GM23338 (cell line): ENCODE results near the gene SNCA. TPM values are rescaled to one million over a fixed set of nuclear protein-coding genes. Genes with fewer than 3 reads are reported as not detected.
A peak's percentile ranks its signal among the peaks of the same experiment; 100 is the strongest.

Experiments
- ATAC-seq: fragments of 200-7000 bp; cut with Tn5 transposase; 3 replicates; pipeline ENCODE4 v1.9.1; 2020
- DNase-seq: peaks from one replicate; pipeline ENCODE4 v3.0.0-alpha.2; 2015; ENCODE audit warnings: low spot score
- H2AFZ ChIP-seq: fragments of 200-600 bp; sonication (generic); 2 replicates; pipeline ENCODE4 v1.8.0; 2016; ENCODE audit warnings: antibody characterized with exemption, mild to moderate bottlenecking, moderate library complexity
- H3F3A ChIP-seq: fragments of 200-600 bp; sonication (generic); replicated peaks from 2 replicates; pipeline ENCODE4 v1.8.0; 2017; ENCODE audit warnings: antibody characterized with exemption, mixed run types, low read depth
- H3K27ac ChIP-seq: fragments of 200-600 bp; sonication (generic); 2 replicates; pipeline ENCODE4 v1.6.1; 2016; ENCODE audit warnings: low read depth
- H3K27me3 ChIP-seq: fragments of 200-600 bp; sonication (generic); 2 replicates; pipeline ENCODE4 v1.8.0; 2016; ENCODE audit warnings: mild to moderate bottlenecking, mixed run types, moderate library complexity; ENCODE audit not compliant: insufficient read depth
- H3K36me3 ChIP-seq: fragments of 200-600 bp; sonication (generic); 2 replicates; pipeline ENCODE4 v1.8.0; 2016; ENCODE audit warnings: mild to moderate bottlenecking; ENCODE audit not compliant: insufficient read depth
- H3K4me1 ChIP-seq: fragments of 200-600 bp; sonication (generic); 2 replicates; pipeline ENCODE4 v1.8.0; 2016; ENCODE audit warnings: mild to moderate bottlenecking, moderate library complexity; ENCODE audit not compliant: insufficient read depth
- H3K4me2 ChIP-seq: fragments of 200-600 bp; sonication (generic); 2 replicates; pipeline ENCODE4 v1.7.1; 2017; ENCODE audit warnings: mixed run types
- H3K4me3 ChIP-seq: fragments of 200-600 bp; sonication (generic); 2 replicates; pipeline ENCODE4 v1.6.1; 2016; ENCODE audit warnings: mixed run types
- H3K79me2 ChIP-seq: fragments of 200-600 bp; sonication (generic); replicated peaks from 2 replicates; pipeline ENCODE4 v1.8.0; 2017; ENCODE audit warnings: mild to moderate bottlenecking; ENCODE audit not compliant: insufficient read depth
- H3K9me2 ChIP-seq: fragments of 200-600 bp; sonication (generic); 2 replicates; pipeline ENCODE4 v1.8.0; 2017; ENCODE audit not compliant: insufficient read depth
- H4K20me1 ChIP-seq: fragments of 200-600 bp; sonication (generic); replicated peaks from 2 replicates; pipeline ENCODE4 v1.8.0; 2017; ENCODE audit warnings: mild to moderate bottlenecking; ENCODE audit not compliant: insufficient read depth
- H3K27ac Mint-ChIP-seq: 2 replicates; pipeline ENCODE4 v1.8.0; 2020; ENCODE audit warnings: inconsistent platforms, mild to moderate bottlenecking, moderate library complexity, mixed read lengths
- H3K27me3 Mint-ChIP-seq: 3 replicates; pipeline ENCODE4 v1.8.0; 2022; ENCODE audit warnings: low read depth, mild to moderate bottlenecking, moderate library complexity, mixed read lengths, inconsistent platforms; ENCODE audit not compliant: insufficient read depth, poor library complexity
- H3K36me3 Mint-ChIP-seq: 3 replicates; pipeline ENCODE4 v1.8.0; 2021; ENCODE audit warnings: low read depth, mild to moderate bottlenecking, inconsistent platforms, moderate library complexity, mixed read lengths
- H3K4me1 Mint-ChIP-seq: 3 replicates; pipeline ENCODE4 v1.8.0; 2020; ENCODE audit warnings: mild to moderate bottlenecking, inconsistent platforms, mixed read lengths
- H3K4me3 Mint-ChIP-seq: 3 replicates; pipeline ENCODE4 v1.8.0; 2021; ENCODE audit warnings: moderate library complexity, mild to moderate bottlenecking, inconsistent platforms, mixed read lengths
- H3K9me3 Mint-ChIP-seq: 3 replicates; pipeline ENCODE4 v1.8.0; 2020; ENCODE audit warnings: moderate library complexity, mild to moderate bottlenecking, inconsistent platforms, mixed read lengths
- CREB1 ChIP-seq: fragments of 250-450 bp; sonication (Bioruptor Pico); IDR thresholded peaks from 2 replicates; pipeline ENCODE4 v1.5.0; 2020; ENCODE audit warnings: low read depth, mild to moderate bottlenecking, moderate library complexity
- ETS1 ChIP-seq: IDR thresholded peaks from 2 replicates; pipeline ENCODE4 v1.6.1; 2016; ENCODE audit warnings: antibody characterized with exemption
- EZH2 ChIP-seq: fragments of 200-600 bp; sonication (generic); IDR thresholded peaks from one replicate; pipeline ENCODE4 v1.8.0; 2017; ENCODE audit warnings: antibody characterized with exemption, mild to moderate bottlenecking, low read depth; ENCODE audit not compliant: unreplicated experiment
- EZH2phosphoT487 ChIP-seq: fragments of 200-600 bp; sonication (generic); IDR thresholded peaks from one replicate; pipeline ENCODE4 v1.8.1; 2018; ENCODE audit warnings: antibody characterized with exemption; ENCODE audit not compliant: unreplicated experiment
- NANOG ChIP-seq: IDR thresholded peaks from 2 replicates; pipeline ENCODE4 v1.6.1; 2016; ENCODE audit warnings: antibody characterized with exemption, borderline replicate concordance
- REST ChIP-seq: IDR thresholded peaks from one replicate; pipeline ENCODE4 v1.6.1; 2018; ENCODE audit warnings: antibody characterized with exemption; ENCODE audit not compliant: unreplicated experiment
- STAT1 ChIP-seq: IDR thresholded peaks from one replicate; pipeline ENCODE4 v1.6.1; 2016; ENCODE audit warnings: antibody characterized with exemption; ENCODE audit not compliant: unreplicated experiment
- ZNF462 ChIP-seq: fragments of 250-450 bp; sonication (Bioruptor Pico); IDR thresholded peaks from 2 replicates; pipeline ENCODE4 v1.5.0; 2020; ENCODE audit warnings: mild to moderate bottlenecking, moderate library complexity
- polyA plus RNA-seq: library from polyadenylated mRNA; unstranded; fragments of >200 nt; fragmentation: Nextera tagmentation; extraction: Ambion mirVana; gene quantifications from 2 replicates; pipeline ENCODE4 v1.2.1, GENCODE V29; 2016
- total RNA-seq: library from RNA; depleted of rRNA; stranded (reverse); fragments of >200 nt; shearing (Covaris generic); gene quantifications from 2 replicates; pipeline ENCODE4 v1.2.3, GENCODE V29; 2014

Gene SNCA
- total and polyA plus RNA-seq, 2 experiments from 2014 or later: 15.6 to 31.1 TPM

GRCh38 chr4:89754531-89754930 is 82.4 kb downstream of the SNCA start (continued):
- TF ChIP-seq REST: no peak
- TF ChIP-seq EZH2: no peak
- no peak for TF ChIP-seq ZNF462 (CRISPR knock-in tag)

GRCh38 chr4:89753601-89754066 is 83.3 kb downstream of the SNCA start:
- peak overlapping the region; percentile 38; the same call in 1 of the 2 replicates for H3K27ac Mint-ChIP-seq
- no peak for TF ChIP-seq EZH2phosphoT487
- no peak for TF ChIP-seq STAT1
- no peak for TF ChIP-seq CREB1 (CRISPR knock-in tag)
- no peak for TF ChIP-seq NANOG
- no peak for TF ChIP-seq ETS1

More at GRCh38 chr4:89753601-89754066, 83.3 kb downstream of the SNCA start:
- Histone ChIP-seq H3K36me3 (no peaks in the 10 kb centered on the region), H2AFZ (no peak overlapping the region), H3K27me3 (no peaks in the 10 kb centered on the region), H3K79me2 (no peaks in the 10 kb centered on the region), H3K27ac (peak overlapping the region; percentile 46; the same call in 1 of the 2 replicates), H3K9me2 (no peaks in the 10 kb centered on the region), H3K4me1 (peaks cover 2% of the 10 kb centered on the region; the same call in 1 of the 2 replicates), H4K20me1 (no peaks in the 10 kb centered on the region), H3K4me2 (no peak overlapping the region), H3F3A (no peaks in the 10 kb centered on the region), H3K4me3 (no peak overlapping the region)
- no peaks in the 10 kb centered on the region for H3K27me3 Mint-ChIP-seq
- DNase-seq (no peak), ATAC-seq (no peak)
- no peaks in the 10 kb centered on the region for H3K9me3 Mint-ChIP-seq
- peaks cover 12% of the 10 kb centered on the region for H3K4me1 Mint-ChIP-seq
- H3K36me3 Mint-ChIP-seq: no peaks in the 10 kb centered on the region
- H3K4me3 Mint-ChIP-seq: no peak overlapping the region
